GM13976 (cell line): ENCODE results near the gene CHP2.
"Not testable (repeated sequence)": the region's sequence is repeated elsewhere in the genome, so short reads cannot be mapped to it uniquely, and the experiment has no call there.

Source experiments
- DNase-seq: peaks from one replicate; pipeline ENCODE4 v3.0.0; 2012; ENCODE audit warnings: low spot score
- in situ Hi-C: fragments of 300-500 bp; cut with MboI; formaldehyde crosslinking; loops from one replicate; pipeline ENCODE4 v1.12.0; 2022; ENCODE audit warnings: low sequenced_read_pairs, mixed read lengths, inconsistent platforms; ENCODE audit not compliant: unreplicated experiment
- TF ChIP-seq, protein P1 (sequence below): IDR thresholded peaks from 2 replicates; pipeline ENCODE4 v1.5.1; 2012; ENCODE audit warnings: borderline replicate concordance, mild to moderate bottlenecking; ENCODE audit not compliant: insufficient read depth; ENCODE audit errors: extremely low read depth, missing control alignments, control extremely low read depth

CHP2 gene

DNA sequence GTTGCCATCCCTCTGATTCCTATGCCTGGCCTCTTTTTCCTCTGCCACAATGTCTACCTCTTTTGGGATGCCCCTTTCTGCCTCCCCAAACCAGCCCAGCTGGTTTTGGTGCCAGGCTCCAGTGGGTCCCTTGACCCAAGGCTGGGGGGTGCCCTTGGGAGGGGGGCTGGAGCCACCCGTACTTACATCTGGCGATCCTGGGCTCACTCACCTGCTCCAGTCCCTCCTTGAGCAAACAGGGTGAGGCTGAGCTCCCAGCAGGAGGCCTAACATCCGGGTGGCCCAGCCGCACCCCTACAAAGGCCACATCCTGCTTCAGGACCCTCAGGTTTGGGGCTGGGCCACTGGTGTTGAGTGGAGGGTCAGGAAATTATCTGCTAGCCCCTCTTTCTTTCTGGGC lies 43.0 kb upstream of the CHP2 start:
- TF ChIP-seq, protein P1, sequence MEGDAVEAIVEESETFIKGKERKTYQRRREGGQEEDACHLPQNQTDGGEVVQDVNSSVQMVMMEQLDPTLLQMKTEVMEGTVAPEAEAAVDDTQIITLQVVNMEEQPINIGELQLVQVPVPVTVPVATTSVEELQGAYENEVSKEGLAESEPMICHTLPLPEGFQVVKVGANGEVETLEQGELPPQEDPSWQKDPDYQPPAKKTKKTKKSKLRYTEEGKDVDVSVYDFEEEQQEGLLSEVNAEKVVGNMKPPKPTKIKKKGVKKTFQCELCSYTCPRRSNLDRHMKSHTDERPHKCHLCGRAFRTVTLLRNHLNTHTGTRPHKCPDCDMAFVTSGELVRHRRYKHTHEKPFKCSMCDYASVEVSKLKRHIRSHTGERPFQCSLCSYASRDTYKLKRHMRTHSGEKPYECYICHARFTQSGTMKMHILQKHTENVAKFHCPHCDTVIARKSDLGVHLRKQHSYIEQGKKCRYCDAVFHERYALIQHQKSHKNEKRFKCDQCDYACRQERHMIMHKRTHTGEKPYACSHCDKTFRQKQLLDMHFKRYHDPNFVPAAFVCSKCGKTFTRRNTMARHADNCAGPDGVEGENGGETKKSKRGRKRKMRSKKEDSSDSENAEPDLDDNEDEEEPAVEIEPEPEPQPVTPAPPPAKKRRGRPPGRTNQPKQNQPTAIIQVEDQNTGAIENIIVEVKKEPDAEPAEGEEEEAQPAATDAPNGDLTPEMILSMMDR, result no peak
- no peak for DNase-seq
- in situ Hi-C loops, result no loop called here

DNA sequence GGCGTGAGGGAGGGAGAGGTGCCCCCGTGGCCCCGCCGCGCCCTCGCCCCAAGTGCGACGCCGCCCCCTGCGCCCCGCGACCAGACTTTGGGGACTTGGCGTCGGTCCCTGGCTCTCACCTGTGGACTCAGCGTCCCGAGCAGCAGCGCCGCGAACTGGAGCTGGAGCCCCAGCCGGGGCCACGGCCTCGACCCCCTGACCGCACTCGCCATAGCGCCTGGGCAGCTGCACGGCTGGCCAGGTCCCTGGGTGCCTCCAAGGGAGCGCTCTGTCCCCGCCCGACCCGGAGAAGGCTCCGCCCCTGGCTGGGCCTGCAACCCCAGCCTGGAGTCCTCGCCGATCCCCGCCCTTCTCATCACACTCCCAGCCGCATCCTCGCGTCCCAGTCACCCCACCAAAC lies 41.9 kb upstream of the CHP2 start, which contains the start of gene ERN2:
Gene ERN2 (minus strand): TSS at position 247 of the 400 bp plus-strand sequence. CDS start 35 bp downstream, at position 212.
- no peak for DNase-seq
- in situ Hi-C loops, result no loop called here
- TF ChIP-seq, protein P1, result no peak

DNA sequence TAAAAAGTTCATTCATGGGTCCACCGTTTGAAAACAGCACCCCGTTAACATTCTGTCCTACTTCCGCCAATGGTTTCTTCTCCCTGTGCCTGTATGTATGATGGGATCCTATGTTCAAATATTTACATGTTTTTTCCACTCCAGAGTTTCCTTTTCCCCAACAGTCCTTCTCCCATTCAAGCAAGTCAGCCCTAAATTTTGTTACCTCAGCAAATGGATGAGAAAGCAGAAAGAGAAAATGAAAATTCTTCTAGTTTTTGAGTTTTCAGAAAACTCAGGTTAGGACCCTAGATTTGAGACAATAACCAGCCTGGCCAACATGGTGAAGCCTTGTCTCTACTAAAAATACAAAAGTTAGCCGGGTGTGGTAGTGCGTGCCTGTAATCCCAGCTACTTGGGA lies 38.3 kb upstream of the CHP2 start:
- in situ Hi-C loops, result no loop called here
- DNase-seq, result no peak
- TF ChIP-seq, protein P1, result no peak

DNA sequence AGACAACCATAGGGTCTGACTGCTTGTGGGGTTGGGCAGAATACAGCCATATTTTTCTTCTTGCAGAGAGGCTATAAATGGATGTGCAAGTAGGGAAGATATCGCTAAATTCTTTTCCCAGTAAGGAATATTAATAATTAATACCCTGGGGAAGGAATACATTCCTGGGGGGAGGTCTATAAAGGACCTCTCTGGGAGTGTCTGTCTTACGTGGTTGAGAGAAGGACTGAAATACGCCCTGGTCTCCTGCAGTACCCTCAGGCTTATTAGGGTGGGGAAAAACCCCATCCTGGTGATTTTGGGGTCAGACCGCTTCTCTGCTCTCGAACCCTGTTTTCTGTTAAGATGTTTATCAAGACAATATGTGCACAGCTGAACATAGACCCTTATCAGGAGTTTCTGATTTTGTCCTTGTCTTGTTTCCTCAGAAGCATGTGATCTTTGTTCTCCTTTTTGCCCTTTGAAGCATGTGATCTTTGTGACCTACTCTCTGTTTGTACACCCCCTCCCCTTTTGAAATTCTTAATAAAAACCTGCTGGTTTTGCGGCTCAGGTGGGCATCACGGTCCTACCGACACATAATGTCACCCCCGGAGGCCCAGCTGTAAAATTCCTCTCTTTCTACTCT lies 32.1 kb upstream of the CHP2 start:
- in situ Hi-C loops, DNase-seq: not testable (repeated sequence)

DNA sequence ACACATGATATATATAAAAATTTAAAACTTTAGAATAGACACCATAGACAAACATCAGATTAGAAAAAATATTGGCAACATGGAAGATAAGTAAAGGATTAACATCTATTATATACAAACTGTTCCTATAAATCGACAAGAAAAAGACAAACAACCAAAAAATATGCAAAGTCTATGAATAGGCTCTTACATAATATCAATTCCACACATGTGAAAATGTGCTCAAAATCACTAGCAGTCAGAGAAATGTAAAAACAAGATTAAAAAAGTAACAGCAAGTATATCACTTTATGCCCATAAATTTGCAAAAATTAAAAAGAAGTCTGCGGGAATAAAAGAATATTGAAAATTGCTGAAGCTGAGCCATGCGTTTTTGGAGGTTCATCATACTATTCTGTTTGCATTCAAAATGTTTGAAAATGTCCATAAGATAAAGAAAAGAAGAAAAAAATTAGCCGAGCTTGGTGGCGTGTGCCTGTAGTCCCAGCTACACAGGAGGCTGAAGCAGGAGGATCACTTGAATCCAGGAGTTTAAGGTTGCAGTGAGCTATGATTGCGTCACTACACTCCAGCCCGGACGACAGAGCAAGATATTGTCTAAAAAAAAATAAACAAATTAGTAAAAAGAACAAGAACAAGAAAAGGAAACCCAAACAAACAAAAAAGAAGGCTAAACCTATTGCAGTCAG lies 30.6 kb upstream of the CHP2 start:
- in situ Hi-C loops, result no loop called here
- TF ChIP-seq, protein P1, result no peak

DNA sequence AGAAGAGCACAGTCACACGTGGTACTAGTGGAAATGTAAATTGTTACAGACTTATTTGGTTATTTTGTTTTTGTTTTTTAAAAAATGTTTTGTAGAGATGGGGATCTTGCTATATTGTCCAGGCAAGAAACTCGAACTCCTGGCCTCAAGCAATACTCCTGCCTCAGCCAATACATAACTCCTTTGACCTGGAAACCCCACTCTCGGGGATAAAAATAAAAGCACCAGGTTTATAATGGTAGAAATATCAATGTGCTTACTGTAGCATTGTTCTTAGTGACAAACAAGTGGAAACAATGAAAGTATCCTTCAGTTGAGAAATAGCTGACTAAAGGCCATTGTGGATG lies 30.1 kb upstream of the CHP2 start:
- DNase-seq, result no peak
- TF ChIP-seq, protein P1, result no peak
- in situ Hi-C loops, result no loop called here

More for the DNA sequence above, 30.6 kb upstream of the CHP2 start:
- no peak for DNase-seq

DNA sequence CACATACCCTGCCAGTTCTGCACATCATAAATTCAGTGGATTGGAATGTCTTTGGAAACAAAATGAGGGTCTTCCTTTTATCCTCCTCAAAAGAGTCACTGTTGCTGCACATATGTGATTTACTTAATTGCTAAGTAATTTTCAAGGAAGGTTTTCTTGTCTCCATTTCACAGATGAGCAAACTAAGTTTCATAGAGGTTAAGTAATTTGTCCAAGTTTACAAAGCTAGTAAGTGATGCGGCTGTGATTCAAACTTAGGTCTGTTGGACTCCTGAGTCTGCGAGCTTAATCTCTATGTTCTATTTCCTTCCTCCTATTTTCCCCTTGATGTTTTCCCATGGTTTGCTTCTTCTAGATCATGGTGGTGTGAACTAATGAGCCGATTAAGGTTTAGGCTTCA lies 28.1 kb upstream of the CHP2 start:
- in situ Hi-C loops, result no loop called here
- no peak for DNase-seq
- TF ChIP-seq, protein P1, result no peak
